HCT116 (cell line): ENCODE data around the gene CLEC4M. TPM values are rescaled to one million over a fixed set of nuclear protein-coding genes. Genes with fewer than 3 reads are reported as not detected.

Experiments used
- ATAC-seq: fragments of 200-7000 bp; cut with Tn5 transposase; 2 replicates; pipeline ENCODE4 v1.9.1; 2020; ENCODE audit warnings: mild to moderate bottlenecking, moderate library complexity
- BruUV-seq: library from RNA; stranded (reverse); fragments of 400-500 nt; replicated peaks from 2 replicates; lab custom pipeline; 2021; lab: Mats Ljungman, UMichigan
- CTCF ChIA-PET: fragments of 300-600 bp; sonication (Branson Sonifier 250); formaldehyde crosslinking; loops from one replicate; lab custom pipeline; 2021; ENCODE audit warnings: antibody characterized with exemption; lab: Charles Lee
- POLR2A ChIA-PET: fragments of 300-600, 350-600 bp; sonication (Branson Sonifier 250); formaldehyde crosslinking; loops from one replicate; lab custom pipeline; 2021; ENCODE audit warnings: antibody characterized with exemption; lab: Charles Lee
- RAD21 ChIA-PET, 2 experiments: fragments of 300-600 bp; sonication (Branson Sonifier 250); formaldehyde crosslinking; loops; one replicate each; lab custom pipeline; 2023; ENCODE audit warnings: low total read pairs in 2 of 2; ENCODE audit not compliant: uncharacterized antibody in 2 of 2, unreplicated experiment in 2 of 2, low non-redundant PET in 1 of 2; lab: Charles Lee
- DNase-seq: peaks from one replicate; pipeline ENCODE4 v3.0.0-alpha.2; 2010; ENCODE audit warnings: low read depth, low spot score
- H2AFZ ChIP-seq: fragments of 200-600 bp; shearing (Covaris generic), sonication (generic); 2 replicates; pipeline ENCODE4 v1.6.1; 2017; ENCODE audit warnings: low read depth, mixed run types, mixed read lengths, antibody characterized with exemption, low read length; ENCODE audit not compliant: poor library complexity, severe bottlenecking
- H3K27ac ChIP-seq: 2 replicates; pipeline ENCODE4 v1.5.1; 2012; ENCODE audit warnings: low read depth, low read length
- H3K27me3 ChIP-seq: fragments of 200-600 bp; sonication (generic); 2 replicates; pipeline ENCODE4 v1.6.1; 2016; ENCODE audit warnings: mixed run types, low read length, mixed read lengths; ENCODE audit not compliant: insufficient read depth
- H3K36me3 ChIP-seq, 2 experiments: fragments of 200-500 bp in 1 of 2; fragments of 200-600 bp in 1 of 2; sonication (Bioruptor generic) in 1 of 2; sonication (generic) in 1 of 2; 2 replicates each; pipeline versions ENCODE4 v1.5.1 to v1.6.1; 2014 to 2016; ENCODE audit warnings: low read length in 2 of 2, inconsistent platforms in 1 of 2, mixed read lengths in 1 of 2, mixed run types in 1 of 2; ENCODE audit not compliant: insufficient read depth in 2 of 2, control insufficient read depth in 1 of 2
- H3K4me1 ChIP-seq, 2 experiments: fragments of 200-600 bp in 1 of 2; sonication (generic) in 1 of 2; 2 replicates each; pipeline versions ENCODE4 v1.5.1 to v1.6.1; 2012 to 2017; ENCODE audit warnings: low read length in 2 of 2, inconsistent platforms in 1 of 2, mild to moderate bottlenecking in 1 of 2, mixed read lengths in 1 of 2, mixed run types in 1 of 2, moderate library complexity in 1 of 2; ENCODE audit not compliant: insufficient read depth in 2 of 2, control insufficient read depth in 1 of 2
- H3K4me2 ChIP-seq: fragments of 200-600 bp; sonication (generic); 2 replicates; pipeline ENCODE4 v1.6.1; 2017; ENCODE audit warnings: mixed run types, low read length, mixed read lengths
- H3K4me3 ChIP-seq, 2 experiments: fragments of 200-600 bp in 1 of 2; sonication (generic) in 1 of 2; replicated peaks in 1 of 2; 2 replicates each; pipeline ENCODE4 v1.5.1; 2011 to 2016; ENCODE audit warnings: low read length in 2 of 2, control low read depth in 1 of 2, low read depth in 1 of 2, mild to moderate bottlenecking in 1 of 2, mixed read lengths in 1 of 2, mixed run types in 1 of 2
- H3K79me2 ChIP-seq: fragments of 200-600 bp; sonication (generic); 2 replicates; pipeline ENCODE4 v1.6.1; 2017; ENCODE audit warnings: mild to moderate bottlenecking, mixed run types, low read length, moderate library complexity, mixed read lengths; ENCODE audit not compliant: insufficient read depth
- H3K9ac ChIP-seq: fragments of 200-600 bp; sonication (generic); 2 replicates; pipeline ENCODE4 v1.6.1; 2016; ENCODE audit warnings: low read length, mixed read lengths
- H3K9me2 ChIP-seq: fragments of 200-600 bp; sonication (generic), shearing (Covaris generic); 2 replicates; pipeline ENCODE4 v1.6.1; 2017; ENCODE audit warnings: mixed run types, mild to moderate bottlenecking, moderate library complexity; ENCODE audit not compliant: insufficient read depth
- H3K9me3 ChIP-seq, 2 experiments: fragments of 200-500 bp in 1 of 2; fragments of 200-600 bp in 1 of 2; sonication (Bioruptor generic) in 1 of 2; sonication (generic) in 1 of 2; 2 replicates each; pipeline ENCODE4 v1.6.1; 2014 to 2017; ENCODE audit warnings: low read length in 2 of 2, mixed read lengths in 2 of 2, inconsistent platforms in 1 of 2, low read depth in 1 of 2, mild to moderate bottlenecking in 1 of 2, mixed run types in 1 of 2, moderate library complexity in 1 of 2; ENCODE audit not compliant: control insufficient read depth in 1 of 2, insufficient read depth in 1 of 2
- H4K20me1 ChIP-seq: fragments of 200-600 bp; sonication (generic), shearing (Covaris generic); 2 replicates; pipeline ENCODE4 v1.6.1; 2017; ENCODE audit warnings: mixed run types, mild to moderate bottlenecking, moderate library complexity; ENCODE audit not compliant: insufficient read depth
- CEBPB ChIP-seq: IDR thresholded peaks from 2 replicates; pipeline ENCODE4 v1.6.1; 2012; ENCODE audit warnings: low read depth
- EGR1 ChIP-seq: IDR thresholded peaks from 2 replicates; pipeline ENCODE4 v1.6.1; 2012; ENCODE audit warnings: low read depth
- EZH2phosphoT487 ChIP-seq: fragments of 200-600 bp; IDR thresholded peaks from 2 replicates; pipeline ENCODE4 v1.6.1; 2018; ENCODE audit warnings: antibody characterized with exemption, borderline replicate concordance
- FOSL1 ChIP-seq: IDR thresholded peaks from 2 replicates; pipeline ENCODE4 v1.6.1; 2012; ENCODE audit warnings: low read depth
- POLR2AphosphoS5 ChIP-seq: IDR thresholded peaks from 2 replicates; pipeline ENCODE4 v1.6.1; 2011; ENCODE audit warnings: mild to moderate bottlenecking, low read depth, low read length, moderate library complexity
- RAD21 ChIP-seq: IDR thresholded peaks from 2 replicates; pipeline ENCODE4 v1.6.1; 2012; ENCODE audit warnings: low read depth, mild to moderate bottlenecking
- SIN3A ChIP-seq: IDR thresholded peaks from 2 replicates; pipeline ENCODE4 v1.6.1; 2012; ENCODE audit warnings: low read depth
- SP1 ChIP-seq: IDR thresholded peaks from 2 replicates; pipeline ENCODE4 v1.6.1; 2012; ENCODE audit warnings: low read depth
- SRF ChIP-seq: IDR thresholded peaks from 2 replicates; pipeline ENCODE4 v1.6.1; 2012; ENCODE audit warnings: low read depth
- TCF7L2 ChIP-seq: IDR thresholded peaks from 2 replicates; pipeline ENCODE4 v1.7.0; 2011; ENCODE audit warnings: borderline replicate concordance, inconsistent platforms; ENCODE audit not compliant: insufficient read depth, insufficient read length; ENCODE audit errors: extremely low read depth
- YY1 ChIP-seq: IDR thresholded peaks from 2 replicates; pipeline ENCODE4 v1.6.1; 2011; ENCODE audit warnings: low read length, low read depth, moderate library complexity, mild to moderate bottlenecking; ENCODE audit not compliant: insufficient replicate concordance; ENCODE audit errors: extremely low read depth
- ZFX ChIP-seq: fragments of 450-650 bp; IDR thresholded peaks from 2 replicates; pipeline ENCODE4 v1.6.1; 2017
- ZNF274 ChIP-seq: fragments of 200-500 bp; sonication (Bioruptor generic); IDR thresholded peaks from 2 replicates; pipeline ENCODE4 v1.6.1; 2014; ENCODE audit warnings: mild to moderate bottlenecking, low read depth, low read length, inconsistent platforms
- intact Hi-C: fragments of 100-400 bp; cut with micrococcal nuclease; formaldehyde crosslinking; loops from 2 replicates; pipeline ENCODE4 v1.10.0; 2022
- total RNA-seq: library from RNA; stranded (reverse); gene quantifications from one replicate; pipeline ENCODE4 v1.2.1, GENCODE V29; 2021; ENCODE audit not compliant: unreplicated experiment
- TF ChIP-seq, protein P1 (sequence below): IDR thresholded peaks from 2 replicates; pipeline ENCODE4 v1.6.1; 2011; ENCODE audit warnings: mild to moderate bottlenecking, low read length, moderate library complexity; ENCODE audit not compliant: insufficient replicate concordance; ENCODE audit errors: extremely low read depth
- TF ChIP-seq, protein P2 (sequence below), 3 experiments: fragments of 200-600 bp in 1 of 3; sonication (generic) in 1 of 3; IDR thresholded peaks in 2 of 3; conservative IDR thresholded peaks in 1 of 3; 2 replicates each; pipeline ENCODE4 v1.5.1; 2012 to 2017; ENCODE audit warnings: low read depth in 2 of 3, low read length in 2 of 3, antibody characterized with exemption in 1 of 3, borderline replicate concordance in 1 of 3, control low read depth in 1 of 3, mild to moderate bottlenecking in 1 of 3, mixed read lengths in 1 of 3, mixed run types in 1 of 3, moderate library complexity in 1 of 3; ENCODE audit not compliant: insufficient read depth in 1 of 3
- TF ChIP-seq, protein P3 (sequence below): IDR thresholded peaks from 2 replicates; pipeline ENCODE4 v1.6.1; 2012

The CLEC4M gene
- total RNA-seq, 1 experiment from 2014 or later = not detected

DNA sequence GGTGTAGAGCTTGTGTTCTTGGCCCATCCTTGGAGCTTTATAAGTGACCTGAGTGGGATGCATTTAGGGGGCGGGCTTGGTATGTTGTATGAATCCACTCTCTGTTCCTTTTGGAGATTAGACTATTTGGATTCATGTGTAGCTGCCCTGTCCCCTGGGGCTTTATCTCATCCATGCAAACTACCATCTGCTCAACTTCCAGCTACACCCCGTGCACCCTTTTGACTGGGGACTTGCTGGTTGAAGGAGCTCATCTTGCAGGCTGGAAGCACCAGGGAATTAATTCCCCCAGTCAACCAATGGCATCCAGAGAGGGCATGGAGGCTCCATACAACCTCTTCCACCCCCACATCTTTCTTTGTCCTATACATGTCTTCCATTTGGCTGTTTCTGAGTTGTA lies 6.1 kb downstream of the CLEC4M start (continued):
- TF ChIP-seq EZH2phosphoT487 (no peak), ZNF274 (no peak), SIN3A (no peak)
- TF ChIP-seq, protein P1, sequence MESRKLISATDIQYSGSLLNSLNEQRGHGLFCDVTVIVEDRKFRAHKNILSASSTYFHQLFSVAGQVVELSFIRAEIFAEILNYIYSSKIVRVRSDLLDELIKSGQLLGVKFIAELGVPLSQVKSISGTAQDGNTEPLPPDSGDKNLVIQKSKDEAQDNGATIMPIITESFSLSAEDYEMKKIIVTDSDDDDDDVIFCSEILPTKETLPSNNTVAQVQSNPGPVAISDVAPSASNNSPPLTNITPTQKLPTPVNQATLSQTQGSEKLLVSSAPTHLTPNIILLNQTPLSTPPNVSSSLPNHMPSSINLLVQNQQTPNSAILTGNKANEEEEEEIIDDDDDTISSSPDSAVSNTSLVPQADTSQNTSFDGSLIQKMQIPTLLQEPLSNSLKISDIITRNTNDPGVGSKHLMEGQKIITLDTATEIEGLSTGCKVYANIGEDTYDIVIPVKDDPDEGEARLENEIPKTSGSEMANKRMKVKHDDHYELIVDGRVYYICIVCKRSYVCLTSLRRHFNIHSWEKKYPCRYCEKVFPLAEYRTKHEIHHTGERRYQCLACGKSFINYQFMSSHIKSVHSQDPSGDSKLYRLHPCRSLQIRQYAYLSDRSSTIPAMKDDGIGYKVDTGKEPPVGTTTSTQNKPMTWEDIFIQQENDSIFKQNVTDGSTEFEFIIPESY = no peak
- TF ChIP-seq, protein P2, sequence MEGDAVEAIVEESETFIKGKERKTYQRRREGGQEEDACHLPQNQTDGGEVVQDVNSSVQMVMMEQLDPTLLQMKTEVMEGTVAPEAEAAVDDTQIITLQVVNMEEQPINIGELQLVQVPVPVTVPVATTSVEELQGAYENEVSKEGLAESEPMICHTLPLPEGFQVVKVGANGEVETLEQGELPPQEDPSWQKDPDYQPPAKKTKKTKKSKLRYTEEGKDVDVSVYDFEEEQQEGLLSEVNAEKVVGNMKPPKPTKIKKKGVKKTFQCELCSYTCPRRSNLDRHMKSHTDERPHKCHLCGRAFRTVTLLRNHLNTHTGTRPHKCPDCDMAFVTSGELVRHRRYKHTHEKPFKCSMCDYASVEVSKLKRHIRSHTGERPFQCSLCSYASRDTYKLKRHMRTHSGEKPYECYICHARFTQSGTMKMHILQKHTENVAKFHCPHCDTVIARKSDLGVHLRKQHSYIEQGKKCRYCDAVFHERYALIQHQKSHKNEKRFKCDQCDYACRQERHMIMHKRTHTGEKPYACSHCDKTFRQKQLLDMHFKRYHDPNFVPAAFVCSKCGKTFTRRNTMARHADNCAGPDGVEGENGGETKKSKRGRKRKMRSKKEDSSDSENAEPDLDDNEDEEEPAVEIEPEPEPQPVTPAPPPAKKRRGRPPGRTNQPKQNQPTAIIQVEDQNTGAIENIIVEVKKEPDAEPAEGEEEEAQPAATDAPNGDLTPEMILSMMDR (IDR thresholded peaks at IDR 0.05 in 2 of 3, conservative IDR thresholded peaks at IDR 0.05 in 1 of 3; ENCODE audit: borderline replicate concordance in 1 of 3, insufficient read depth in 1 of 3, low read depth in 2 of 3, low read length in 2 of 3) = no peak

DNA sequence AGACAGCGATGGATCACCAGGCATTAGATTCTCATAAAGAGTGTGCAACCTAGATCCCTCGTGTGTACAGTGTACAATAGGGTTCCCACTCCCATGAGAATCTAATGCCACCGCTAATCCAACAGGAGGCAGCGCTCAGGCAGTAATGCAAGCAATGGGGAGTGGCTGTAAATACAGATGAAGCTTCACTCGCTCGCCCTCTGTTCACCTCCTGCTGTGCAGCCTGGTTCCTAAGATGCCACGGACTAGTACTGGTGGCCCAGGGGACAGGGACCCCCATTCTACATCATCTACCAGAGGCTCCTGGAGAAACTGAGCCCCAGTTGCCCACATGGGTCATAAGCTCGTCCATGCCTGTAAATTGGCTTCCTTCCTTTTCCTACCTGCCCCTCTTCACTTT lies 8.0 kb downstream of the CLEC4M start:
- BruUV-seq = no TSS peak
- DNase-seq (no peak), ATAC-seq (no peak)
- intact Hi-C loops = no loop called here
- Histone ChIP-seq H3K27ac (no peak overlapping the region), H2AFZ (no peak overlapping the region), H3K9ac (no peak overlapping the region), H3K36me3 (no peaks in the 10 kb centered on the region), H3K79me2 (no peaks in the 10 kb centered on the region), H3K4me3 (no peak overlapping the region), H3K9me3 (no peaks in the 10 kb centered on the region), H3K9me2 (no peaks in the 10 kb centered on the region), H3K4me1 (peaks cover 0 to 4% of the 10 kb centered on the region in 2 experiments; a peak in 1 of 4 replicates), H4K20me1 (no peaks in the 10 kb centered on the region), H3K4me2 (no peak overlapping the region), H3K27me3 (peaks cover 2% of the 10 kb centered on the region; the same call in 1 of the 2 replicates)
- ChIA-PET RAD21 (no interaction called here), POLR2A (no interaction called here), CTCF (no interaction called here)
- TF ChIP-seq EGR1 (no peak), YY1 (no peak), SIN3A (no peak), POLR2AphosphoS5 (no peak), ZNF274 (no peak), SRF (no peak), CEBPB (no peak), RAD21 (no peak), TCF7L2 (no peak), FOSL1 (no peak), SP1 (no peak), ZFX (no peak)
- TF ChIP-seq, protein P1 = no peak
- TF ChIP-seq, protein P2 (IDR thresholded peaks at IDR 0.05 in 2 of 3, conservative IDR thresholded peaks at IDR 0.05 in 1 of 3; ENCODE audit: borderline replicate concordance in 1 of 3, insufficient read depth in 1 of 3, low read depth in 2 of 3, low read length in 2 of 3) = no peak
- TF ChIP-seq, protein P3, sequence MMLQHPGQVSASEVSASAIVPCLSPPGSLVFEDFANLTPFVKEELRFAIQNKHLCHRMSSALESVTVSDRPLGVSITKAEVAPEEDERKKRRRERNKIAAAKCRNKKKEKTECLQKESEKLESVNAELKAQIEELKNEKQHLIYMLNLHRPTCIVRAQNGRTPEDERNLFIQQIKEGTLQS = no peak
